Islet of Langerhans (tissue), 1 donor: ENCODE measurements around the gene PGP.
"Not testable (repeated sequence)": the region's sequence is repeated elsewhere in the genome, so short reads cannot be mapped to it uniquely, and the experiment has no call there.

Experiments used
- FAIRE-seq: peaks from one replicate; lab custom pipeline; 2011; peaks lifted over from hg19 to GRCh38; lab: Jason Lieb, UNC

PGP gene

GRCh38 chr16:2213817-2214718 lies 572 bp downstream of the PGP start:
- FAIRE-seq: no peak

- FAIRE-seq: no peak
These were observed 2.0 kb downstream of the PGP start for GRCh38 chr16:2212362-2213324.

- FAIRE-seq: no peak
These were observed 2.7 kb downstream of the PGP start for GRCh38 chr16:2211923-2212347.

- no peak for FAIRE-seq
These were observed 4.0 kb downstream of the PGP start, which contains the start of gene BRICD5 for GRCh38 chr16:2210386-2211365. TSS of gene BRICD5 (minus strand) at chr16:2210863. CDS start at chr16:2210833, 30 bp downstream.

- no peak for FAIRE-seq
These were observed 4.7 kb downstream of the PGP start for GRCh38 chr16:2210009-2210332.

- no peak for FAIRE-seq
These were observed 5.2 kb downstream of the PGP start for GRCh38 chr16:2209258-2210008.

- FAIRE-seq: no peak
These were observed 5.9 kb downstream of the PGP start for GRCh38 chr16:2208772-2209171.

GRCh38 chr16:2208308-2208707 lies 6.3 kb downstream of the PGP start:
- FAIRE-seq: no peak

- no peak for FAIRE-seq
These were observed 6.8 kb downstream of the PGP start for GRCh38 chr16:2207872-2208271.

- no peak for FAIRE-seq
These were observed 7.7 kb downstream of the PGP start for GRCh38 chr16:2206780-2207433.

GRCh38 chr16:2206420-2206779 lies 8.2 kb downstream of the PGP start:
- FAIRE-seq: no peak

GRCh38 chr16:2205967-2206313 lies 8.7 kb downstream of the PGP start:
- no peak for FAIRE-seq

- no peak for FAIRE-seq
These were observed 9.3 kb downstream of the PGP start, which contains the start of gene MLST8 for GRCh38 chr16:2205104-2205966. TSS of gene MLST8 (plus strand) at chr16:2205454. CDS start at chr16:2206086, 632 bp downstream.

GRCh38 chr16:2204416-2205103 lies 10.1 kb downstream of the PGP start:
- FAIRE-seq: no peak

GRCh38 chr16:2203119-2203688 lies 11.4 kb downstream of the PGP start:
- not testable (repeated sequence) for FAIRE-seq

- no peak for FAIRE-seq
These were observed 14.3 kb downstream of the PGP start for GRCh38 chr16:2200313-2200712.

GRCh38 chr16:2199621-2200139 lies 15.0 kb downstream of the PGP start:
- no peak for FAIRE-seq

GRCh38 chr16:2199095-2199494 lies 15.5 kb downstream of the PGP start:
- no peak for FAIRE-seq
